Memory B cell (primary cell): ENCODE measurements around the gene HOXA4.

Experiments used
- ATAC-seq: fragments of 150-1000 bp; cut with Tn5 transposase; 2 replicates; pipeline ENCODE4 v1.10.0; 2021; ENCODE audit warnings: low read depth, mild to moderate bottlenecking, moderate library complexity
- DNase-seq, 2 donors: peaks; one replicate each; pipeline ENCODE4 v3.0.0; 2022; ENCODE audit warnings: low spot score in 2 of 2
- H3K27ac Mint-ChIP-seq: one replicate; pipeline ENCODE4 v1.8.0; 2022; ENCODE audit warnings: mild to moderate bottlenecking, moderate library complexity, mixed read lengths
- H3K27me3 Mint-ChIP-seq: one replicate; pipeline ENCODE4 v1.8.0; 2022; ENCODE audit warnings: mixed read lengths
- H3K36me3 Mint-ChIP-seq: one replicate; pipeline ENCODE4 v1.8.0; 2022; ENCODE audit warnings: mild to moderate bottlenecking, mixed read lengths
- H3K4me1 Mint-ChIP-seq: one replicate; pipeline ENCODE4 v1.8.0; 2022; ENCODE audit warnings: mixed read lengths
- H3K4me3 Mint-ChIP-seq: one replicate; pipeline ENCODE4 v1.8.0; 2022; ENCODE audit warnings: mild to moderate bottlenecking, moderate library complexity, mixed read lengths
- H3K9me3 Mint-ChIP-seq: one replicate; pipeline ENCODE4 v1.8.0; 2022; ENCODE audit warnings: mixed read lengths

Gene HOXA4

DNA sequence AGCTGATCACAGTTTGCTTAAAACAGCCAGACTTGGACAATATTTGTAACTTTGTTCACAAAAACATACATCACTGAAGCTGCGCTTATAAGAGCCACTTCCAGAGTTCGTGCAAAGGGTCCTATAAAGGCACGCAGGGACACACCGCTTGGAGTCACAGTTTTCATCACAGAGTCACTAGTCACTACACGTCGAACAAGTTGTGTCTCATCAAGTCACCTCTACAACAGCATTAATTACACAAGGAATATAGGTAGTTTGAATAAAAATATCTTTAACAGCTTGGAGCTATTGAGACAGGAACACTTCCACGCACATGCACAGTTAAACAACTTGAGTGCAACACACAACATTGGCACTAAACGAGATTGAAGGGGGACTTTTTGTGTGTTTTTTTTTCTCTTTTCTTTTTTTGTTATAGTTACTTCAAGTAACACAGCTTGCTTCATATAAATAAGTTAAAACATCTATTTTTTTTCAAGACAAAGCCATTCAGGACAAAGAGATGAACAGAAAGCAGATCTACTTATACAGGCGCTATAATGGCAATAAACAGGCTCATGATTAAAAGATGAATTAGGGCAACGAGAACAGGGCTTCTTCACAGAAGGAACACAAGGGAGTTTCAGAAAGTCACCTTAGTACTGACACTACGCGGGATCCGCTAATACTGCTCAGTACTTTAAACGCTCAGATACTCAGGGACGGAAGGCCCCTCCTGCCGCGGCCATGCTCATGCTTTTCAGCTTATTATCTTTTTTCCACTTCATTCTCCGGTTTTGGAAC, 10.8 kb upstream of the HOXA4 start:
- ATAC-seq (no peak), DNase-seq (no peak)
- Mint-ChIP-seq H3K4me1 (peaks cover 2% of the 10 kb centered on the region), H3K4me3 (no peak overlapping the region), H3K36me3 (no peaks in the 10 kb centered on the region), H3K27me3 (peaks cover 9% of the 10 kb centered on the region), H3K27ac (no peak overlapping the region), H3K9me3 (no peaks in the 10 kb centered on the region)

GRCh38 chr7:27140126-27140857, 9.7 kb upstream of the HOXA4 start:
- DNase-seq (no peak), ATAC-seq (no peak)
- Mint-ChIP-seq H3K4me3 (no peak overlapping the region), H3K4me1 (peaks cover 2% of the 10 kb centered on the region), H3K36me3 (no peaks in the 10 kb centered on the region), H3K9me3 (no peaks in the 10 kb centered on the region), H3K27ac (no peak overlapping the region), H3K27me3 (peaks cover 8% of the 10 kb centered on the region)

GRCh38 chr7:27139334-27140125, 9.0 kb upstream of the HOXA4 start:
- peaks cover 9% of the 10 kb centered on the region for H3K27me3 Mint-ChIP-seq
- DNase-seq (no peak), ATAC-seq (no peak)
- no peak overlapping the region for H3K4me3 Mint-ChIP-seq
- H3K36me3 Mint-ChIP-seq, result no peaks in the 10 kb centered on the region
- no peaks in the 10 kb centered on the region for H3K9me3 Mint-ChIP-seq
- peaks cover 2% of the 10 kb centered on the region for H3K4me1 Mint-ChIP-seq
- H3K27ac Mint-ChIP-seq, result no peak overlapping the region

- ATAC-seq, result no peak
Observed at GRCh38 chr7:27138985-27139333, 8.4 kb upstream of the HOXA4 start.

GRCh38 chr7:27138472-27138871, 7.9 kb upstream of the HOXA4 start:
- H3K9me3 Mint-ChIP-seq, result no peaks in the 10 kb centered on the region
- H3K36me3 Mint-ChIP-seq, result no peaks in the 10 kb centered on the region
- DNase-seq (no peak), ATAC-seq (no peak)
- no peak overlapping the region for H3K4me3 Mint-ChIP-seq
- peaks cover 2% of the 10 kb centered on the region for H3K4me1 Mint-ChIP-seq
- H3K27me3 Mint-ChIP-seq, result peaks cover 17% of the 10 kb centered on the region
- no peak overlapping the region for H3K27ac Mint-ChIP-seq

More at GRCh38 chr7:27138985-27139333, 8.4 kb upstream of the HOXA4 start:
- peaks cover 2% of the 10 kb centered on the region for H3K4me1 Mint-ChIP-seq
- no peak overlapping the region for H3K27ac Mint-ChIP-seq
- no peaks in the 10 kb centered on the region for H3K9me3 Mint-ChIP-seq
- no peak overlapping the region for H3K4me3 Mint-ChIP-seq
- DNase-seq, result no peak
- peaks cover 13% of the 10 kb centered on the region for H3K27me3 Mint-ChIP-seq
- H3K36me3 Mint-ChIP-seq, result no peaks in the 10 kb centered on the region

GRCh38 chr7:27137640-27138315, 7.2 kb upstream of the HOXA4 start:
- no peaks in the 10 kb centered on the region for H3K36me3 Mint-ChIP-seq
- no peak overlapping the region for H3K4me3 Mint-ChIP-seq
- no peak overlapping the region for H3K27ac Mint-ChIP-seq
- DNase-seq, result no peak
- no peak for ATAC-seq
- no peaks in the 10 kb centered on the region for H3K9me3 Mint-ChIP-seq
- peaks cover 16% of the 10 kb centered on the region for H3K27me3 Mint-ChIP-seq
- peaks cover 2% of the 10 kb centered on the region for H3K4me1 Mint-ChIP-seq

DNA sequence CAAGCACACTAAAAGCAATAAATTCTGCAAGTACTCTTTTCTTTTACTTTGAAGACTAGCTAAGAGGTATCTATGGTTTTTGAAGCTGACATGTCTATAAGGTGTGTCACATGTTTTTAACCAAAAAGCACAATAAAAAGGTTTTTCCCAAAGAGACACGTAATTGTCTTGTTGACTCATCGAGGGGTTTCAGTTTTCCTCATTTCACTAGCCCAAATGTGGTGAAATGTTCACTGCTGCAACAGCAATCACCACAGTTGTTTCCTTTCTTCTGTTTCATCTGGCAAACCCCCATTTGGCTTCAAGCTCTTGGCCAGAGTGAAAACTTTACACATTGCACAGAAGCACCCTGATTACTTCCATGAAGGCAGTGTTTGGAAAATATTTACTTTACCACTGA, 3.8 kb upstream of the HOXA4 start:
- peaks cover 12% of the 10 kb centered on the region for H3K27me3 Mint-ChIP-seq
- no peaks in the 10 kb centered on the region for H3K36me3 Mint-ChIP-seq
- no peak overlapping the region for H3K27ac Mint-ChIP-seq
- DNase-seq, result no peak
- no peak overlapping the region for H3K4me3 Mint-ChIP-seq
- no peaks in the 10 kb centered on the region for H3K4me1 Mint-ChIP-seq
- no peaks in the 10 kb centered on the region for H3K9me3 Mint-ChIP-seq
- no peak for ATAC-seq

- DNase-seq (no peak), ATAC-seq (no peak)
- H3K36me3 Mint-ChIP-seq, result peaks cover 2% of the 10 kb centered on the region
- H3K27me3 Mint-ChIP-seq, result peaks cover 16% of the 10 kb centered on the region
- H3K4me3 Mint-ChIP-seq, result no peak overlapping the region
- no peaks in the 10 kb centered on the region for H3K4me1 Mint-ChIP-seq
- no peak overlapping the region for H3K27ac Mint-ChIP-seq
- H3K9me3 Mint-ChIP-seq, result peaks cover 2% of the 10 kb centered on the region
Observed at GRCh38 chr7:27133409-27134231, 3.1 kb upstream of the HOXA4 start.

GRCh38 chr7:27132978-27133377, 2.4 kb upstream of the HOXA4 start:
- Mint-ChIP-seq H3K27ac (no peak overlapping the region), H3K4me3 (no peak overlapping the region), H3K4me1 (no peaks in the 10 kb centered on the region), H3K9me3 (peaks cover 2% of the 10 kb centered on the region), H3K27me3 (peaks cover 17% of the 10 kb centered on the region), H3K36me3 (peaks cover 2% of the 10 kb centered on the region)
- ATAC-seq (no peak), DNase-seq (no peak)

DNA sequence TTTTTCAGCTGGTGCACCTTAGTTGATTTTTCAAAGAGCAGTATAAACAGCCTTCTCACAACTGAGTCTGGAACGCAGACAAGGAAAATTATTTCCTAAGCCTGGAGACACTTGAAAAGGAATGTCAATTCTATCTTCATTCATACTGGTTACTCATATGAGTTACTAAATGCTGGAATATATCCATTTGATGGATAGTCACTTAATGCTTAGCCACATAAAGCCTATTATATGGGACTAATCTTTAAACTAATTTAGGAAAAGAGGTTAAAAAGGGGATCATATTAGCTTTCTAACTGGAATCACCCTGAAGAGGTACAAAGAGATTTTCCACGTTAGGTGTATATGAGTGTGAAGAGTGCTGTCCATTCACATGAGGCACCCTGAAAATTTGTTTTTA, 1.7 kb upstream of the HOXA4 start:
- Mint-ChIP-seq H3K4me3 (no peak overlapping the region), H3K9me3 (peaks cover 2% of the 10 kb centered on the region), H3K27me3 (peaks cover 17% of the 10 kb centered on the region), H3K4me1 (no peaks in the 10 kb centered on the region), H3K36me3 (peaks cover 2% of the 10 kb centered on the region), H3K27ac (no peak overlapping the region)
- no peak for ATAC-seq
- no peak for DNase-seq

GRCh38 chr7:27131390-27131819, 848 bp upstream of the HOXA4 start:
- H3K4me1 Mint-ChIP-seq, result no peaks in the 10 kb centered on the region
- ATAC-seq, result no peak
- H3K27me3 Mint-ChIP-seq, result peaks cover 17% of the 10 kb centered on the region
- H3K27ac Mint-ChIP-seq, result no peak overlapping the region
- peaks cover 2% of the 10 kb centered on the region for H3K9me3 Mint-ChIP-seq
- H3K36me3 Mint-ChIP-seq, result peaks cover 2% of the 10 kb centered on the region
- peak overlapping the region; percentile 51 for H3K4me3 Mint-ChIP-seq
- no peak for DNase-seq

DNA sequence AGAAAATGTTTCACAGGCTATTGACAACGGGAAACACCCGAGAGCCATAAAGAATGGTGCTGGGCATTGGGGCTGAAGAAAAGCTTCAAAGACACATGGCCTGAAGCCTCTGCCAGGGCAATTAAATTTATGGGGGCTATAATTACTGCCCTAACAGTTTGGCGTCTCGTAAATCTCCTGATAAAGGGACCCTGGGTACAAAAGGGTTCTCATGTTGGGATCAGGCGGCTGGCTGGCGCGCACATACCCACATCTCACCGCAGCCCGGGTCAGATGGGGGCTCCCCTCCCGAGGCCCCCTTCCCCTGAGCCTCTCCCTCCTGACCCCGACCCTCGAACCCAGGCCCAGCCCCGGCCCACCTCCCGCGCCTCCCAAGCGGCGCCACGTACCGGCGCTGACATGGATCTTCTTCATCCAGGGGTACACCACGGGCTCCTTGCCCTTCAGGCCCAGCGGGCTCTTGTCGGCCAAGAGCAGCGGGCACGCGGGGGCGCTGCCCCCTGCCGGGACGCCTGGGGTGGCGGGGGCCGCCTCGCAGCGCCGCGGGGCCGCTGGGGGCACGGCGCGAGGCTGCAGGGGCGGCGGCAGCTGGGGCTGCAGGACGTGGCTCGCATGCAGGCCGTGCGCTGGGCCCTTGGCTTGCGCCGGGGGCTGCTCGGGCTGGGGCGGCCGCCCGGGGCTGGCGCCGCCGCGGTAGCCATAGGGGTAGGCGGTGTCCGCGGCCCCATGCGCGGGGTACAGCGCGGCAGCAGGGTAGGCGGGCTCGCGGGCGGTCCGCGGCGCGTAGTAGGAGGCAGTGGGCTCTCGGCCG, 623 bp downstream of the HOXA4 start:
- peaks cover 2% of the 10 kb centered on the region for H3K9me3 Mint-ChIP-seq
- H3K27me3 Mint-ChIP-seq, result peaks cover 20% of the 10 kb centered on the region
- H3K4me3 Mint-ChIP-seq, result no peak overlapping the region
- H3K4me1 Mint-ChIP-seq, result no peaks in the 10 kb centered on the region
- ATAC-seq (peak; percentile 33), DNase-seq (peak in 1 of 2 donors; percentile 18)
- H3K36me3 Mint-ChIP-seq, result peaks cover 2% of the 10 kb centered on the region
- no peak overlapping the region for H3K27ac Mint-ChIP-seq
